ENCODE data around the gene FTCDNL1. TPM values are rescaled to one million over a fixed set of nuclear protein-coding genes. Genes with fewer than 3 reads are reported as not detected.

Gene FTCDNL1
- total and polyA plus RNA-seq, 9 of the 15 experiments (the other 6 are each of a cell fraction or from before 2014, with no cell fraction given), result 0.13 to 0.58 (median 0.32) TPM

DNA sequence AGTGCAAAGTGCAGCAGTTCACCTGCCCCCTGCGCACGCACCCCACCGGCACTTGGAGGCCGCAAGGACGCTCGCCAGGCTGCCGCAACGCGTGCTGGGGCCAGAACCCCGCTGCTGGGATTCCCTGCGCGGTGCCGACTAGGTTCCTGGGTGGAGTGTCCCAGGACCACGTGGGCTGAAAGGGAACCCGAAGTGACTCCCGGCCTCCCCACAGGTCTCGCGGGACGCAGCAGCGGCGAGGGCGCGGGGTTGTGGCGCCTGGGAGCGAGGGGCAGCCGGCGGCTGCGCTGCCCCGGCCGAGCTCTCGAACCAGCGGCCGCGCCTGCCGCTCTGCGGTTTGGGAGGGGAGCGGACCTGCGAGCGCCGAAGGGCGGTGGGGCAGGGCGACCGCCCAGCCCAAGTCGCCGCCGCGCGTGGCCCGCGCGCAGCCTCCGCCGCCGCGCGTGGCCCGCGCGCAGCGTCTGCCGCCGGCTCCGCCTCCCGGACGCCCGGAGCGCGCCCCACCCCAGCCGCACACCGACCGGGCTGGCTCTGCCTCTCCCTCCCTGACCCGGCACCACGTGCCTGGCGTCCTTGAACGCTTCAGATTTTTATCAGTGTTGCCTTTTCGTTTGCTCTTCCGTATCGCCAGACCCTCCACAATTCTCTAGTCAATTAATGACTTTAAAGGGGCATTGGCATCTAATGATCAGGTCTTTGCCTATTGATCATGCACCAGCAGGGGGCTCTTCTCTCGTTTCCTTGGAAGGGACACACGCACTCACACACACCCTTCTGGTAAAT is at the start of gene FTCDNL1 (continued):
- TF ChIP-seq, protein P1, sequence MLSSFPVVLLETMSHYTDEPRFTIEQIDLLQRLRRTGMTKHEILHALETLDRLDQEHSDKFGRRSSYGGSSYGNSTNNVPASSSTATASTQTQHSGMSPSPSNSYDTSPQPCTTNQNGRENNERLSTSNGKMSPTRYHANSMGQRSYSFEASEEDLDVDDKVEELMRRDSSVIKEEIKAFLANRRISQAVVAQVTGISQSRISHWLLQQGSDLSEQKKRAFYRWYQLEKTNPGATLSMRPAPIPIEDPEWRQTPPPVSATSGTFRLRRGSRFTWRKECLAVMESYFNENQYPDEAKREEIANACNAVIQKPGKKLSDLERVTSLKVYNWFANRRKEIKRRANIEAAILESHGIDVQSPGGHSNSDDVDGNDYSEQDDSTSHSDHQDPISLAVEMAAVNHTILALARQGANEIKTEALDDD (IDR thresholded peaks at IDR 0.05), result no peak
- no peak for TF ChIP-seq RBM22 (IDR thresholded peaks at IDR 0.05; ENCODE audit: low read depth, low read length, poor library complexity, severe bottlenecking)
- TF ChIP-seq JUNB (CRISPR knock-in tag; conservative IDR thresholded peaks at IDR 0.05), result no peak
- TF ChIP-seq HEY1 (CRISPR knock-in tag; IDR thresholded peaks at IDR 0.05; ENCODE audit: borderline replicate concordance), result no peak
- TF ChIP-seq ZNF121 (CRISPR knock-in tag; conservative IDR thresholded peaks at IDR 0.05), result no peak
- peak; percentile 44; the same call in 1 of the 2 replicates for TF ChIP-seq RAD51 (IDR thresholded peaks at IDR 0.05; ENCODE audit: borderline replicate concordance, low read depth)
- TF ChIP-seq, protein P2, sequence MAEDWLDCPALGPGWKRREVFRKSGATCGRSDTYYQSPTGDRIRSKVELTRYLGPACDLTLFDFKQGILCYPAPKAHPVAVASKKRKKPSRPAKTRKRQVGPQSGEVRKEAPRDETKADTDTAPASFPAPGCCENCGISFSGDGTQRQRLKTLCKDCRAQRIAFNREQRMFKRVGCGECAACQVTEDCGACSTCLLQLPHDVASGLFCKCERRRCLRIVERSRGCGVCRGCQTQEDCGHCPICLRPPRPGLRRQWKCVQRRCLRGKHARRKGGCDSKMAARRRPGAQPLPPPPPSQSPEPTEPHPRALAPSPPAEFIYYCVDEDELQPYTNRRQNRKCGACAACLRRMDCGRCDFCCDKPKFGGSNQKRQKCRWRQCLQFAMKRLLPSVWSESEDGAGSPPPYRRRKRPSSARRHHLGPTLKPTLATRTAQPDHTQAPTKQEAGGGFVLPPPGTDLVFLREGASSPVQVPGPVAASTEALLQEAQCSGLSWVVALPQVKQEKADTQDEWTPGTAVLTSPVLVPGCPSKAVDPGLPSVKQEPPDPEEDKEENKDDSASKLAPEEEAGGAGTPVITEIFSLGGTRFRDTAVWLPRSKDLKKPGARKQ (CRISPR knock-in tag; IDR thresholded peaks at IDR 0.05), result no peak
- TF ChIP-seq, protein P3, sequence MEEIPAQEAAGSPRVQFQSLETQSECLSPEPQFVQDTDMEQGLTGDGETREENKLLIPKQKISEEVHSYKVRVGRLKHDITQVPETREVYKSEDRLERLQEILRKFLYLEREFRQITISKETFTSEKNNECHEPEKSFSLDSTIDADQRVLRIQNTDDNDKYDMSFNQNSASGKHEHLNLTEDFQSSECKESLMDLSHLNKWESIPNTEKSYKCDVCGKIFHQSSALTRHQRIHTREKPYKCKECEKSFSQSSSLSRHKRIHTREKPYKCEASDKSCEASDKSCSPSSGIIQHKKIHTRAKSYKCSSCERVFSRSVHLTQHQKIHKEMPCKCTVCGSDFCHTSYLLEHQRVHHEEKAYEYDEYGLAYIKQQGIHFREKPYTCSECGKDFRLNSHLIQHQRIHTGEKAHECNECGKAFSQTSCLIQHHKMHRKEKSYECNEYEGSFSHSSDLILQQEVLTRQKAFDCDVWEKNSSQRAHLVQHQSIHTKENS (CRISPR knock-in tag; IDR thresholded peaks at IDR 0.05), result no peak
- TF ChIP-seq ZNF764 (CRISPR knock-in tag; IDR thresholded peaks at IDR 0.05; ENCODE audit: low read depth), result no peak
- no peak for TF ChIP-seq CHCHD3 (CRISPR knock-in tag; IDR thresholded peaks at IDR 0.05)
- TF ChIP-seq ZNF699 (CRISPR knock-in tag; IDR thresholded peaks at IDR 0.05; ENCODE audit: insufficient replicate concordance), result no peak
- no peak for TF ChIP-seq CREBBP (IDR thresholded peaks at IDR 0.05; ENCODE audit: low read depth, low read length)
- TF ChIP-seq SMARCA4 (IDR thresholded peaks at IDR 0.05), result 0 out of 2 replicates have a peak, but pooled peaks have one; percentile 27
- peak; percentile 78 for TF ChIP-seq POLR2G (IDR thresholded peaks at IDR 0.05; ENCODE audit: low read depth, low read length)
- TF ChIP-seq MECOM (CRISPR knock-in tag; IDR thresholded peaks at IDR 0.05), result no peak
- TF ChIP-seq, protein P4, sequence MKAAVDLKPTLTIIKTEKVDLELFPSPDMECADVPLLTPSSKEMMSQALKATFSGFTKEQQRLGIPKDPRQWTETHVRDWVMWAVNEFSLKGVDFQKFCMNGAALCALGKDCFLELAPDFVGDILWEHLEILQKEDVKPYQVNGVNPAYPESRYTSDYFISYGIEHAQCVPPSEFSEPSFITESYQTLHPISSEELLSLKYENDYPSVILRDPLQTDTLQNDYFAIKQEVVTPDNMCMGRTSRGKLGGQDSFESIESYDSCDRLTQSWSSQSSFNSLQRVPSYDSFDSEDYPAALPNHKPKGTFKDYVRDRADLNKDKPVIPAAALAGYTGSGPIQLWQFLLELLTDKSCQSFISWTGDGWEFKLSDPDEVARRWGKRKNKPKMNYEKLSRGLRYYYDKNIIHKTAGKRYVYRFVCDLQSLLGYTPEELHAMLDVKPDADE (conservative IDR thresholded peaks at IDR 0.05; ENCODE audit: control insufficient read depth, low read depth, low read length), result no peak
- TF ChIP-seq, protein P5, sequence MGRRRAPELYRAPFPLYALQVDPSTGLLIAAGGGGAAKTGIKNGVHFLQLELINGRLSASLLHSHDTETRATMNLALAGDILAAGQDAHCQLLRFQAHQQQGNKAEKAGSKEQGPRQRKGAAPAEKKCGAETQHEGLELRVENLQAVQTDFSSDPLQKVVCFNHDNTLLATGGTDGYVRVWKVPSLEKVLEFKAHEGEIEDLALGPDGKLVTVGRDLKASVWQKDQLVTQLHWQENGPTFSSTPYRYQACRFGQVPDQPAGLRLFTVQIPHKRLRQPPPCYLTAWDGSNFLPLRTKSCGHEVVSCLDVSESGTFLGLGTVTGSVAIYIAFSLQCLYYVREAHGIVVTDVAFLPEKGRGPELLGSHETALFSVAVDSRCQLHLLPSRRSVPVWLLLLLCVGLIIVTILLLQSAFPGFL (CRISPR knock-in tag; IDR thresholded peaks at IDR 0.05), result no peak
- TF ChIP-seq, protein P6, sequence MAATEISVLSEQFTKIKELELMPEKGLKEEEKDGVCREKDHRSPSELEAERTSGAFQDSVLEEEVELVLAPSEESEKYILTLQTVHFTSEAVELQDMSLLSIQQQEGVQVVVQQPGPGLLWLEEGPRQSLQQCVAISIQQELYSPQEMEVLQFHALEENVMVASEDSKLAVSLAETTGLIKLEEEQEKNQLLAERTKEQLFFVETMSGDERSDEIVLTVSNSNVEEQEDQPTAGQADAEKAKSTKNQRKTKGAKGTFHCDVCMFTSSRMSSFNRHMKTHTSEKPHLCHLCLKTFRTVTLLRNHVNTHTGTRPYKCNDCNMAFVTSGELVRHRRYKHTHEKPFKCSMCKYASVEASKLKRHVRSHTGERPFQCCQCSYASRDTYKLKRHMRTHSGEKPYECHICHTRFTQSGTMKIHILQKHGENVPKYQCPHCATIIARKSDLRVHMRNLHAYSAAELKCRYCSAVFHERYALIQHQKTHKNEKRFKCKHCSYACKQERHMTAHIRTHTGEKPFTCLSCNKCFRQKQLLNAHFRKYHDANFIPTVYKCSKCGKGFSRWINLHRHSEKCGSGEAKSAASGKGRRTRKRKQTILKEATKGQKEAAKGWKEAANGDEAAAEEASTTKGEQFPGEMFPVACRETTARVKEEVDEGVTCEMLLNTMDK (IDR thresholded peaks at IDR 0.05; ENCODE audit: borderline replicate concordance, insufficient read depth, low read depth, low read length, poor library complexity, severe bottlenecking), result peak; percentile 44

Measured in K562 (cell line).